Pons (tissue), 1 donor: ENCODE measurements around the gene LMTK2.

Experiments used
- DNase-seq: peaks from one replicate; pipeline ENCODE4 v3.0.0-alpha.2; 2016; ENCODE audit warnings: low spot score

The LMTK2 gene

GRCh38 chr7:98137134-98137825 is 30.6 kb downstream of the LMTK2 start:
- DNase-seq, result no peak

- peak; percentile 87 for DNase-seq
These were observed 31.1 kb downstream of the LMTK2 start for GRCh38 chr7:98137826-98138151.

DNA sequence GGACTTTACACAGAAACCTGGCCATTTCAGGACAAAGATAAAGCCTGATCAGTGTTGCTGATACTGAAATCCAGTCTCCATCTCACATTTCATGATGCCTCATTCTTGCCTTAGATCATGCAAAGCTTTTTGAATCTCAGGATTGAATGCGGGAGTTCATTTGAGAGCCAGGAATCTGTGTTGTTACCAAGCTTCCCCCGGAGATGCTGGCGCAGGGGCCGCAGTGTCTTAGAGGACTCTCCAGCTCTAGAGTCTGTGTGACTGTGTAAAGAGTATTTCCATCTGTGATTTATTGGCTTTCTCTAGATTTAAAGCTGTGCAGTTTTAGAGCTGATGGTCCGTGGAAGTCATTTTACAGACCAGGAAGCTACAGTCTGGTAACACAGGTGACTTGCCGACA is 32.0 kb downstream of the LMTK2 start:
- no peak for DNase-seq

- DNase-seq, result no peak
These were observed 36.0 kb downstream of the LMTK2 start for GRCh38 chr7:98142658-98143057.

DNA sequence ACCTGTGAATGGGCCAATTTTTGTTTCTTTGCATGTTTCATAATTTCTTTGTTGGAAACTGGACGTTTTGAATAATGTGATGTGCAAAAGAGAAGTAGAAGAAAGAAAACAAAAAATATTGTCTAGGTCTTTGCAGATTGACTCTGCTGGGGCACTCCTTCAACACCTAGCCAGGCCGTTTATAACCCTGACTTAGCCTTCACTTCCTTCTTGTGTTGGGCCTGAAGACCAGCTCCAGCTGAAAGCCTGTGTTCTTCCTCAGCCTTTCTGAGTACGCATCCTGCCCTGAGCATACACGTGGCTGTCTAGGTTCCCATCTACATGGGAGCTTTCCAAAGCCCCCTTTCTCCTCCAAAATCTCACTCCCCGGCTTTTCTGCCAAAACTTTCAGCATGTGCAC is 41.9 kb downstream of the LMTK2 start:
- DNase-seq, result no peak

DNA sequence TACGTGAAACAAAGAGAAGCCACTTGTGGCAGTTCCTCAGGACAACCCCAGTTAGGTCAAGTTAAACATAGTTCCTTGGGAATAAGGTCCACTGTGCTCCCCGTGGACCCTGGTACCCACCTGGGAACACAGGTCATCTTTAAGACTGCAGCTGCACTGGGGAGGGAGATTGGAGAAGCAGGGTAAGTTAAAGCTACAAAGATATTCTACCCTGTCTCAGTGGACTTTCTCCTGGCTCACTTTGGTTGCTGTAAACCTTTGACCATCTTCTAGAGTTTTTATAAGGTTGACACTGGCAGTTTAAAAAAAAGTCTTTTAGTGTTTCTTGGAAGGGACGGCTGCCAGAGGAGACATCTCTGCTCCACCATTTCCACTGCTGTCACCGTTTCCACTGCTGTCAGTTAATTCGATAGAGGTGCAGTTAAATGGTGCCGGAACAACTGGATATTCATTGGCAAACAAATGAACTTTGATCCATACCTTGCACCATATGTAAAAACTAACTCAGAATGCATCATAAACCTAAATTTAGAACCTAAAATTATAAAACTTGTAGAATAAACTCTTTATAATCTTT is 42.5 kb downstream of the LMTK2 start:
- DNase-seq, result no peak

GRCh38 chr7:98151884-98152283 is 45.2 kb downstream of the LMTK2 start:
- DNase-seq, result no peak

GRCh38 chr7:98156700-98157099 is 50.0 kb downstream of the LMTK2 start:
- DNase-seq, result no peak

GRCh38 chr7:98157761-98158160 is 51.1 kb downstream of the LMTK2 start:
- DNase-seq, result no peak

DNA sequence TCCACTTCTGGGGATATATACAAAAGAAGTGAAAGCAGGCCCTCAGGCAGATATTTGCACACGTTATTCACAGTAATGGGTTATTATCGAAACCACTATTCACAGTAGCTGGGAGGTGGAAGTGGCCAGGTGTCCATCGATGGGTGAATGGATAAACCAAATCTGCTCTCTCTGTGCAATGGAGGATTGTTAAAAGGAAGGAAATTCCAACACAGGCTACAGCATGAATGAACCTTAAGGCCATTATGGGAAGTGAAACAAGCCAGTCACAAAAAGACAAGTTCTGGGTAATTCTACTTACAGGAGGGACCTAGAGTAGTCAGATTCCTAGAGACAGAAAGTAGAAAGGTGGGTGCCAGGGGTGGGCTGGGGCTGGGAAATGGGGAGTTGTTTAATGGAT is 56.1 kb downstream of the LMTK2 start:
- DNase-seq, result peak; percentile 48

- DNase-seq, result no peak
These were observed 56.6 kb downstream of the LMTK2 start for GRCh38 chr7:98163269-98163668.

DNA sequence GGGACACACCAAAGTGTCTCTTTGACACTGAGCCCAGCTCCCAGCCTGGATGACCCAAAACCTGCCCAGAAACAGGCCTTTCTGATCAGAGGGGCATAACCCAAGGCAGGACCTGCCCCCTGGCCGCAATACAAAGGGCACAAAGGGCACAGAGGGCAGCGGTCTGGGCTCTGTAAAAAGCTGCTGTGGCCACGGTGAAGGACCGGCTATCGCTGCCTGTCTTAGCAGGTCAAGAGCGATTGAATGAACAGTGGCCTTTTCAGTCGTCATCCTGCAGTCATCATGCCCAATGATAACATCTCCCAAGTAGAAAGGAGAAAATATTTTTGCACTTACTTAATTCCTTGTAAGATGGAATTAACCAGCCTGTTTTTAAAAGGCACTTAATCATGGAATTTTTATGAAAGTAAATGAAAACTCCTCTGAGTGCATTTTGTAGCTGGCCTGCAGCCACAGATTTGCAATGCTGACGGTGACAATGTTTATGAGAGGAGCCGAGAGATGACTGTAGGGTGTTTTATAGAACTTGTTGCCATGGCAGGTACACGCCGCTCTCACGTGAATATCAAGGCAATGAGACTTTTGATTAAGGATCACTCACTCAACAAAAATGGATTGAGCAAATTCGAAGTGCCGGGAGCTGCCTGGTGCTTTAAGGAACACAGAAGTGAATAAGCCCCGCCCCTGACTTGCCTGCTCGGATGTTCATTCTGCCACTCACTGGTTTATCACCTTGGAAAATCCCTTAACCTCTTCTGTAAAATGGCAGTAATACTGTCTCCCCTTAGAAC is 57.2 kb downstream of the LMTK2 start:
- DNase-seq, result no peak

DNA sequence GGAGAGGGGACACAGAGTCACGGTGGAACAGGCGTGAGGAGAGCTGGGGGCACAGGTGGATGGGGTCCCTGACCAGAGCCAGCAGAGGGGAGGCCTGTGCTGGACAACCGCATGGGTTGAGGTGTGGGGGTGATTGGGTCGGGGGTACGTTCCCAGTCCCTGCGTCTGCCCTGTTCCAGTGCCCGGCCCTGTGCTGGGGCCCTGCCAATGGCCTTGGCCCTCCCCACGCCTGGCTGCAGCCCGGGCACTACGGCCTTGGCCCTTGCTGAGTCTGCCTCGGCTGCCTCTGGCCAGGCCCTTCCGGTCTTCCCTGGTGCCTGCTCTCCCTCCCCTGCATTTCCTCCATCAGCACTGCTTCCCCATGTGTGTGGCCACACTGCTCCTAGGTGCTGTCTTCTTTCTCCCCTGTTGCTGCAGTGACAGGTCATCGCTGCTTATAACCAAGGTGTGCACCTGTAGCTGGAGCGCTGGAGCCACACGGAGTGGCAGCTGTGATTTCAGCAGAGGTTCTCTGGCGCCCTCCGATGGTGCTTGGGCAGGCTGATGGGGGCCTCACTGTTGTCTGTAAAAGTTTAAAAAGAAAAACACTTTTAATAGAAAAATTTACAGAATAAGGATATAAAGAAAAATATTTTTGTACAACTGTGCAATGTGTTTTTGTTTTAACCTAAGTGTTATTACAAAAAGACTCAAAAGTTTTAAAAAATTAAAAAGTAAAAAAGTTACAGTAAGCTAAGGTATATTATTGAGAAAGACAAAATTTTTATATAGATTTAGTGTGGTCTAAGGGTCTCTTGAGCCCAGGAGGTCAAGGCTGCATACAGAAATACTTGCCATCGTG is 59.4 kb downstream of the LMTK2 start:
- DNase-seq, result no peak

- no peak for DNase-seq
These were observed 60.0 kb downstream of the LMTK2 start for GRCh38 chr7:98166668-98166970.

- DNase-seq, result no peak
These were observed 61.0 kb downstream of the LMTK2 start for GRCh38 chr7:98167653-98168052.

DNA sequence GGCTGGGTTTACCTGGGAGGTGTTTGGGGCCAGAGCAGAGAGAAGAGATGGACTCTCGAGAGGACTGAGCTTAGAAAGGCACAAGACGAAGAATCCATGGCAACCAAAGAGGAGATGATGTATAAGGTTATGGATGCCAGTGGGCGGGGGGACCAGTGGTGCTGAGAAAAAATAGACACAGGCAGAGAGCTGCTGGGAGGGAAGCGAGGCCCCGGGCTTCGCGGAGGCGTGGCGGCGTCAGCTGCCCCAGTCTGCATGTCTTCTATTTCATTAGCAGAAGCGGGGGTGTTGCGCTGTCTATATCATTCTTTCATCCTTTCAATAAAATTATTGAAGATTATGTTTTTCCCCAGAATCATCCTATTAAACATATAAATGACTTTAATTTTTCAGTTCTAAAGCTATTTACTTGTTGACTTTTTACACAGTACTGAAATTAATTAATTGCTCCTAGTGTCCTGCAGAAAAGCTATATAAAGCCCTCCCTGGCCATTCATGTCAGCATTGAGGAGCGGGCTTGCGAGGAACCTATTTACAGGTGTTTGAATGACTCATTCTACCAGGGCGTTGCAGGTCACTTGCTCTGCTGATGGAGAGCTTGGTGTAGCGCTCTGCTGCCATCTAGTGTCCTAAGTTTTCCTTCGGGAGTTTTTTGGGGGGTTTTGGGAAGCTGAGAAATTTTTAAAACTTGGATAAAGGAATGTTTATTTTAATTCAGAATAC is 61.7 kb downstream of the LMTK2 start:
- peak; percentile 58 for DNase-seq

GRCh38 chr7:98168904-98169621 is 62.4 kb downstream of the LMTK2 start:
- DNase-seq, result no peak

DNA sequence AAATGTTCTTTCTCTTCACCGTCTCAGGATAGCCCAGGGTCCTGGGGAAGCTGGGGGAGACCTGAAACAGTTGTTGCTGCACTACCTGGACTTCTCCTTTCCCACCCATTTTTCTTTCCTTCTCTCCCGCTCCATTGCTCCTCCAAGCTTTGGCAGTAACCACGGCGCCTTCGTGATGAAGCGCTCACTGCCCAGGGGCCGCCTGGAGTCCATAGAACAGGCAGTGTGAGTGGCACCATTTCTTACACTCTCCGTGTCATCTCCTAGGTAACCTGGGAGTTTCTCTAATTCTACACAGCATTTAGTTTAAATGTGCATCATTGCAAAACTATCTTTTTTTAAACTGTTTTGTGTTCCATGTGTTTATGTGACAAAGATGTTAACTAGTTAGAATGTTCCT is 64.3 kb downstream of the LMTK2 start:
- DNase-seq, result no peak

GRCh38 chr7:98171449-98171848 is 64.8 kb downstream of the LMTK2 start:
- DNase-seq, result no peak

GRCh38 chr7:98174334-98175259 is 67.9 kb downstream of the LMTK2 start:
- DNase-seq, result peak; percentile 53
